RPMI8226 (cell line): ENCODE measurements around the gene UNC13A.
"Not testable (repeated sequence)": the region's sequence is repeated elsewhere in the genome, so short reads cannot be mapped to it uniquely, and the experiment has no call there.

Source experiments
- DNase-seq: peaks from one replicate; pipeline ENCODE4 v3.0.0-alpha.2; 2015

The UNC13A gene

GRCh38 chr19:17599780-17600179 is 88.4 kb downstream of the UNC13A start:
- DNase-seq: no peak

DNA sequence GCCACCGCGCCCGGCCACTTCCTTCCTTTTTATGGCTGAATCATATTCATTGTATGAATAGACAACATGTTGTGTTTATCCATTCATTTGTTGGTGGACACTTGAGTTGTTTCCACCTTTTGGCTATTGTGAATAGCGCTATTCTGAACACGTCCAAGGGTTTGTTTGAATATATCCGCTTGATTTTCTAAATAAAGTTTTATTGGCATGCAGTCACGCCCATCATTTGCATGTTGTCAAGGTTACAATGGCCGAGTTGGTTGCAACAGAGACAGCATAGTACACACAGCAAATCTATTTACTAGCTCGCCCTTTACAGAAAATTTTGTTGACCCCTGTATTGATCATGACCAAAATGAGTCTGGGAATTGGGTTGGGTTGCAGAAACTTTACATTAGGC is 89.2 kb downstream of the UNC13A start:
- DNase-seq: no peak

DNA sequence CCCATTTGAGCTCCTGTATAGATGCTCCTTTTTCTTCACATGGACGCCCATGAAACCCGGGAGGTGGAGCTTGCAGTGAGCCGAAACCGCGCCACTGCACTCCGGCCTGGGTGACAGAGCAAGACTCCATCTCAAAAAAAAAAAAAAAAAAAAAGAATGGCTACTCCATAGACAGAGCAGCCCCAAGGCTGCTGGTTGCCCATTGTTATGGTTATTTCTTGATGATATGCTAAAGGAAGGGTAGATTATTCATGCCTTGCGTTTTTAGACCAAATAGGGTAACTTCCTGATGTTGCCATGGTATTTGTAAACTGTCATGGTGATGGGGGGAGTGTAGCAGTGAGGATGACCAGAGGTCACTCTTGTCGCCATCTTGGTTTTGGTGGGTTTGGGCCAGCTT is 90.1 kb downstream of the UNC13A start:
- DNase-seq: not testable (repeated sequence)

- DNase-seq: not testable (repeated sequence)
Observed at GRCh38 chr19:17594296-17594695, 93.9 kb downstream of the UNC13A start.

GRCh38 chr19:17590866-17591265 is 97.3 kb downstream of the UNC13A start:
- peak; percentile 18 for DNase-seq

DNA sequence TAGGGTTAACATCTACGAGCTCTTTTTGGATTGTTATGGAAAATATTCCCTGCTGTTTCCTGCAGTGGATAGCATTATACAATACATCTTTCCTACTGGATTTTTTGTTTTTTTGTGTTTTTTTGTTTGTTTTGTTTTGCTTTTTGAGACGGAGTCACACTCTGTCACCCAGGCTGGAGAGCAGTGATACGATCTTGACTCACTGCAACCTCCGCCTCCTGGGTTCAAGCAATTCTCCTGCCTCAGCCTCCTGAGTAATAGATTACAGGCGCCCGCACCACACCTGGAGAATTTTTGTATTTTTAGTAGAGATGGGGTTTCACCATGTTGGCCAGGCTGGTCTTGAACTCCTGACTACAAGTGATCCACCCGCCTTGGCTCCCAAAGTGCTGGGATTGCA is 102.8 kb downstream of the UNC13A start:
- not testable (repeated sequence) for DNase-seq

GRCh38 chr19:17584132-17584531 is 104.0 kb downstream of the UNC13A start:
- DNase-seq: no peak

DNA sequence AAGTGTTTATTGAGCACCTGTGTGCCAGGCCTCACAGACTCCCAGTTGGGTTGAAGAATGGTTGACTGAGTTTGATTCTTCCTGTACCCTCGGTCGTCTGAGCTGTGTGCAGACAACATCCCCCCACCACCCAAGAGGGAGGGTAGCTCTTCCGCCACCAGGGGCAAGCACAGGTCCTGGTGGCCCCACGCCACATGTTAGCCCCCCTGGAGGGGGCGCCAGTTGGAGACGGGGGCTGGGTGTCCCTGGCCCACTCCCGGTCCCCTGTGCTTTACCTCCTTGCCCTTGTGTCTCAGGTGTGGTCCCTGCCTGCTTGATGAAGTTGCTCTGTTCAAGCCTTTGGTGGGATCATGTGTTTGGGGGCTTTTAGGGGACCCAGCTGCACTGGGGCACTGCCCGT is 105.5 kb downstream of the UNC13A start:
- no peak for DNase-seq

GRCh38 chr19:17581211-17581874 is 106.8 kb downstream of the UNC13A start:
- no peak for DNase-seq

DNA sequence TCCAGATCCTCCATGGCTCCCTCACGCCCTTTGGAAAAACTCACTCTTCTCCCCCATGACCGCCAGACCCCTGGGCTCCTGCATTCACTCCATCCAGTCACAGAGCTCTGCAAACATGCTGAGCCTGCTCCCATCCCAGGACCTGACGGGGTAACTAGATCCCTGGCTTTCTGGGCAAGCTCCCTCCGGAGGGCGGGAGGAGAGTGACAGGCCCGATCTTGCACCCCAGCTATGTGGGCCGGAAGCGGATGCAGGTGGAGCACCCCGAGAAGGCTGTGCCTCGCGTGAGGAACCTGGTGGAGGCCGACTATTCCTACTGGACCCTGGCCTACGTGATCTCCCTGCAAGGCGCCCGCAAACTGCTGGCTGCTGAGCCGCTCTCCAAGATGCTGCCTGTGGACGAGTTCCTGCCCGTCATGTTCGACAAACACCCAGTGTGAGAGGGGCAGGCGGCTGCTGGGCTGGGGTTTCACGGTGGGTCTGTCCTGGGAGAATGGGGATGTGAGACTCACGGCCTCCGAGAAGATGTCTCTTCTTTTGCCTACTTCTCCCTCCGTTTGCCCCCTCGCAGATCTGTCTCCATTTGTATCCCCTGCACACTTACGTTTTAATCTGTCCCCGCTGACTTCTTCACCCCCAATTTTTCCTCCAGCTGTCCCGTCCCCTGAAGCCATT is 107.5 kb downstream of the UNC13A start:
- DNase-seq: no peak

DNA sequence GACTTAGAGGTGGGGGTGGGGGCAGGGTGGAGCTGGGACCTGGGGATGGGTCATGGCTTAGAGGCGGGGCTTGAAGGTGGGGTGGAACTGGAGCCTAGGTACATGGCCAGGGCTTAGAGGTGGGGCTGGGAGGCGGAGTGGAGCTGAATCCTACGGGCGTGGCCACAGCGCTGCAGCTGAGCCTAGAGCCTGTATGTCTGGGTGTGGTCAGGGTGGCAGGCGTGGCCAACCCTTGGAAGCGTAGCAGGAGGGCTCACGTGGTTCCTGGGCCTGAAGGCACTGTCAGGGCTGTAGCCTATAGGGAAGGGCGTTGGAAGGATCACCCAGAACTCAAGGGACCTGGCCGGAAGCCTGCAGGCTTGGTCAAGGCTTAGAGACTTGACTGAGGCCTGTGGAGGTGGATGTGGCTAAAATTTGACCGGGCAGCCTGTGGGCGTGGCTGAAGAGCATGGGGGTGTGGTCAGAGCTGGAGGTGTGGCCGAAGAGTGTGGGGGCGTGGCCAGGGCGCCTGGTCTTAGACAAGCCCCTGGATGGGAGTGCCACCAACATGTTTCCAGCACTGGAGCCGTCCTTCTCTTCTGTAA is 108.4 kb downstream of the UNC13A start:
- DNase-seq: peak; percentile 44

GRCh38 chr19:17577457-17578097 is 110.6 kb downstream of the UNC13A start:
- no peak for DNase-seq

DNA sequence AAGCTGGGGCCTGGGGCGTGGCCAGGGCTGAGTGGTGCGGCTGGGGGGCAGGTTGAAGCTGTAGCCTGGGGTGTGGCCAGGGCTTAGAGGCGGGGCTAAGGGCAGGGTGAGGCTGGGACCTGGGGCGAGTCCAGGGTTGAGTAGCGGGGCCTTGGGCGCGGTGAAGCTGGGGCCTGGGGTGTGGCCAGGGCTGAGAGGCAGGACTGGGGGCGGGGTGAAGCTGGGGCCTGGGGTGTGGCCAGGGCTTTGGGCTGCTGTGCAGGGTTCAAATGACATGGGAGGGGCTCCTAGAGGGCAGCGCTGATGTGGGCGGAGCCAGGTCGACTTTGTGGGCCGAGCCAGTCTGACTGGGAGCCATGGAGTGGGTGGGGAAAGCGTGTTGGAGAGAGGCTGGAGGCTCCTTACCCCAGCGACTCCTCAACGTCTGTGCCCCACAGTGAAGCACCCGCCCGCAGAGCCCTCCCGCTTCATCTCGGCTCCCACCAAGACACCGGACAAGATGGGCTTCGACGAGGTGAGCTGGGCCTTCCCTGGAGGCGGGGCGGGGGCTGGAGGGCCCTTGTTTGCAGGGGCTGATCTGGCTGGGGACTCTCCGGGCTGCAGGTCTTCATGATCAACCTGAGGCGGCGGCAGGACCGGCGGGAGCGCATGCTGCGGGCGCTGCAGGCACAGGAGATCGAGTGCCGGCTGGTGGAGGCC is 111.2 kb downstream of the UNC13A start:
- DNase-seq: no peak

DNA sequence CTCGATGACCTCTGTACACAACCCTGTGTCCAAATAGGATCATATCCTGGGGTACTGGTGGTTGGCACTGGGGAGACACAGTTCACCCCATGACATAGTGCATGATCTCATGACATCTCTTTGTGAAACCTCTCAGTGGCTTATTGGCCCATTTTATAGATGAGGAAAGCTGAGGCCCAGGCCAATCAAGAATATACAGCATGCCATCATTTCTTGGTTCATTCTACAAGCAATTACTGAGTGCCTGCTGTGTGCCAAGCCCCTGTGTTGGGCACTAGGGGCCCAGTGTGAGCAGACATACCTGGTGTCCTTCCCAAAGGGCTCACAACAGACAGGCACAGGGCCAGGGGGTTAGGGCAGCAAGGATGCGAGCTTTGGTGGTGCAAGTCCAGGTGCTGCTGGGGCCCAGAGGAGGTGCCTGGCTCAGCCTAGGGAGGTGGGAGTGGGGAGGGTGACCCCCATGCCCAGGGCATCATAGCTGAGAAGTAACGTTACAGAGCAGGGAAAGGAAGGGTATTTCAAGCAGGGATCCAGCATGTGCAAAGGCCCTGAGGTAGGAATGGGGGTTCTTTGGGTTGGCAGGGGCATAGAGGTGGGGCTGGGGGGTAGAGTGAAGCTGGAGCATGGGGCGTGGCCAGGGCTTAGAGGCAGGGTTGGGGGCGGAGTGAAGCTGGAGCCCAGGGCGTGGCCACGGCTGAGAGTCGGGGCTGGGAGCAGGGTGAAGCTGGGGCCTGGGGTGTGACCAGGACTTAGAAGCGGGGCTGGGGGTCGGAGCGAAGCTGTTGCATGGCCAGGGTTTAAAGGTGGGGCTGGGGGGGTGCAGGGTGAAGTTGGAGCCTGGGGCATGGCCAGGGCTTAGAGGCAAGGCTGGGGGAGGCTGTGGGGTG is 112.0 kb downstream of the UNC13A start:
- no peak for DNase-seq

DNA sequence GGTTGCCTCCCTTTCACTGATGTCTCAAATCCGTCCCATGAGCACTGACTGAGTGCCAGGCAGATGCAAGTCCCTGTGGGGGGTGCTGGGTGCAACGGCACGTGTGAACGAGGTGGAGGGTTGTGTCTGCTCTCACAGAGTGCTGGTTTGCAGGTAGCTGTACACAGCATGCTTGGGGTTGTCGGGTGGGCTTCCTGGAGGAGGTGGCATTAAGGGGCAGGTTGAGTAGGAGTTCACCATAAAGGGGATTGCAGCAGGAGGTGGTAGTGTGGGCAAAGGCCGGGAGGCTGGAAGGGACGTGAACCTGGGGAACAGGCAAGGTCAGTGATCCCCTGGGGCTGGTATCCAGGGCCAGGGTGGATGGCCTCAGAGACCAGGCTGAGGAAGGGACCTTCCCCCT is 115.5 kb downstream of the UNC13A start:
- no peak for DNase-seq

DNA sequence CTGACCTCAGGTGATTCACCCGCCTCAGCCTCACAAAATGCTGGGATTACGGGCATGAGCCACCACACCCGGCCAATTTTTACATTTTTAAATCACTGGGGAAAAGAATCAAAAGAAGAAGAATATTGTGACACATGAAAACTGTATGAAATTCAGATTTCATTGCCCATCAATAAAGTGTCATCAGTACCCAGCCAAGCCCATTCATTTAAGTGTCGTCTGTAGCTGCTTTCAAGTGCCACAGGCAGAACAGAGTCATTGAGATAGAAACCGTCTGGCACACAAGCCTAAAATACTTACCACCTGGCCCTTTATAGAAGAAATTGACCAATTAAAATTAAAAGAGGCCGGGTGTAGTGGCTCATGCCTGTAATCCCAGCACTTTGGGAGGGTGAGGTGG is 117.4 kb downstream of the UNC13A start:
- DNase-seq: no peak

DNA sequence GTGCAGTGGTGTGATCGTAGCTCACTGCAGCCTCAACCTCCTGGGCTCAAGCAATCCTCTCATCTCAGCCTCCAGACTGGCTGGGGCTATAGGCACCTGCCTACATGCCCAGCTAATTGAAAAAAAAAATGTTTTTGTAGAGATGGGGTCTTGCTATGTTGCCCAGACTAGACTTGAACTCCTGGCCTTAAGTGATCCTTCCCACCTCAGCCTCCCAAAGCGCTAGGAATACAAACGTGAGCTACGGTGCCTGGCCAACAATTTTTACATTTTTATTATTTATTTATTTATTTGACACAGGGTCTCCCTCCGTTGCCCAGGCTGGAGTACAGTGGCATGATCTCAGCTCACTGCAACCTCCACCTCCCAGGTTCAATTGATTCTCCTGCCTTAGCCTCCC is 117.9 kb downstream of the UNC13A start:
- DNase-seq: not testable (repeated sequence)

DNA sequence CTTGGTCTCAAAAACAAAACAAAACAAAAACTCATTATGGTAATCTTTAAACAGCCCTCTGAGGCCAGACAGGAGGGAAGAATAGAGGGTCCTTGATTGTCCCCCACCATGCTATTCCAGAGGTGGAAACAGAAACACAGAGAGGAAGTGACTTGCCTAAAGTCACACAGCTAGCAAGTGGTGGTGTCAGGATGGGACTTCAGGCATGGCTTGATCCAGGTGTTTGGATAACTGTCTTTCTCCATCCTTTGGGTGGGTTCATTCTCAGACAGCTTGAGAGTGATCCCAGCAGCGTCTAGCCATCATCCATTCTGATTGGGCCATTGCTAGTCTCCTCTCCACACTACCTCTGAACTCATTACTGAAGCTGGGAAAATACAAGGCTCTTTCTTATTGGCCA is 120.2 kb downstream of the UNC13A start:
- DNase-seq: no peak

DNA sequence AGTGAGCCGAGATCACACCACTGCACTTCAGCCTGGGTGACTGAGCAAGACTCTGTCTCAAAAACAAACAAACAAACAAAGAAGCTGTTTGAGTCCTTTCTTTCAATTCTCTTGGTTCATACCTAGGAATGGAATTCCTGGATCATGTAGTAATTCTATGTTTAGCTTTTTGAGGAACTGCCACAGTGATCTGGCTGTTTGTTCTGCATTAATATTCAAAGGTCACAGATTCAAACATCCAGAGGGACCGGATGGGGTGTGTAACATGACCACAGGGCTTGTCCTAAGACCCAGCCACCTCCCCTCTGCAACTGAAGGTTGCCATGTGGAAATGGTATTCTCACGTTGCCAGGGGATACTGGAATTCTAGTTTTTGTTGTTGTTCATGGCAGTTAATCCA is 122.5 kb downstream of the UNC13A start:
- no peak for DNase-seq

- no peak for DNase-seq
Observed at GRCh38 chr19:17564781-17565180, 123.4 kb downstream of the UNC13A start.

DNA sequence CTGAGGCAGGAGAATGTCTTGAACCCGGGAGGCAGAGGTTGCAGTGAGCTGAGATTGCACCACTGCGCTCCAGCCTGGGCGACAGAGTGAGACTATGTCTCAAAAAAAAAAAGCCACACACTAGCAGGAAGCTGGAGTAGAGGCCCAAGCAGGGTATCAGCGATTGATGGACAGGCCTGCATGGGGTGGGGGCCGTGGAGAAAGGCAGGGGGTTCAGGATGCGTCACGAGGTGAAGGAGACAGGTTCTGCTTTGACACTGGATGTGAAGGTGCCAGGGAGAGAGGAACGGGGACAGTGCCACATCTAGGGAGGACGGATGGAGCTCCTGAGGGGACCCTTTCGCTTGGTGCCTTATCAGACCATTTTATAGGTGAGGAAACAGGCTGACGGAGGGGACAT is 125.6 kb downstream of the UNC13A start:
- DNase-seq: no peak

DNA sequence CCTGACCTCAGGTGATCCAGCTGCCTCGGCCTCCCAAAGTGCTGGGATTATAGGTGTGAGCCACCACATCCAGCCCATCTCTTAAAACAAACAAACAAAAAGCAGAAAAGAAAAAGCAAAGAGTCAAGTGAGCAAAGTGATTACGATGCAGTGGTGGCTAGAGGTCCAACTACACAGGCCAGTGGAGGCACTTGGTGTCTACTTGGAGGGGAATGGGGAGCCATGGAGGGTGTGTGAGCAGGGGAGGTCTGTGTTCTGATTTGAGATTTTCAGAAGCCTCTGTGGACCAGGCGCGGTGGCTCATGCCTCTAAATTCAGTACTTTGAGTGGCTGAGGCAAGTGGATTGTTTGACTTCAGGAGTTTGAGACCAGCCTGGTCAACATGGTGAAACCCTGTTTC is 126.1 kb downstream of the UNC13A start:
- DNase-seq: no peak
